K562 (cell line): ENCODE results near the gene C11orf91.

Experiments used
- BHLHE40 ChIP-seq: IDR thresholded peaks from 2 replicates; pipeline ENCODE4 v1.6.1; 2011; ENCODE audit warnings: low read length, improper control_type of control experiment
- EP300 ChIP-seq: IDR thresholded peaks from 2 replicates; pipeline ENCODE4 v1.6.1; 2012; ENCODE audit warnings: low read length, improper control_type of control experiment
- POLR2A ChIP-seq: fragments of 450-650 bp; conservative IDR thresholded peaks from 2 replicates; pipeline ENCODE4 v1.6.1; 2016
- TARDBP ChIP-seq: fragments of 450-650 bp; IDR thresholded peaks from 2 replicates; pipeline ENCODE4 v1.6.1; 2016
- ZBTB1 ChIP-seq: sonication (generic); formaldehyde crosslinking; IDR thresholded peaks from 2 replicates; pipeline ENCODE4 v1.8.1; 2023; ENCODE audit warnings: missing genetic modification reagents, low read depth, mild to moderate bottlenecking, borderline replicate concordance
- ZSCAN29 ChIP-seq: fragments of 450-650 bp; IDR thresholded peaks from 2 replicates; pipeline ENCODE4 v1.6.1; 2017
- ZZZ3 ChIP-seq: fragments of 450-650 bp; IDR thresholded peaks from 2 replicates; pipeline ENCODE4 v1.6.1; 2016; ENCODE audit warnings: antibody characterized with exemption, mild to moderate bottlenecking, moderate library complexity
- TF ChIP-seq, protein P1 (sequence below): fragments of 250-450 bp; sonication (Bioruptor Pico); IDR thresholded peaks from 2 replicates; pipeline ENCODE4 v1.5.0; 2021

DNA sequence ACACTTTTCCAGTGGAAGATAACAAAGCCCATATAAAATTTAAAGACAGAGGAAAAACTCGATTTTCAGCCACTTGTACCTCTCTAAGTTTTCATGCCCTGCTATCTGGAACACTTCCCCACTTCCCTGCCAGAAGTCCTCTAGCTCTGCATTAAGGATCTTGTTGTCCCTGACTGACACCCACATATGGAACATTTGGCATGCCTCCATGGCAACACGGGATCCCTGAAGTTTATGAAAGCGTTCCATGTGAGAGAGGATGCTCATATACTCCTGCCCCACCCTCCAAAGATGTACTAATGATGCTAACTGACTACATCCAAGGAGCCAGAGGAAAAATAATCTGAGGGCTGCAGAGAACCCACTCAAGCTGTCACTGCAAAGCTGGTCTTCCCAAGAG lies 8.8 kb upstream of the C11orf91 start:
- TF ChIP-seq ZZZ3: no peak
- TF ChIP-seq TARDBP: no peak
- TF ChIP-seq, protein P1, sequence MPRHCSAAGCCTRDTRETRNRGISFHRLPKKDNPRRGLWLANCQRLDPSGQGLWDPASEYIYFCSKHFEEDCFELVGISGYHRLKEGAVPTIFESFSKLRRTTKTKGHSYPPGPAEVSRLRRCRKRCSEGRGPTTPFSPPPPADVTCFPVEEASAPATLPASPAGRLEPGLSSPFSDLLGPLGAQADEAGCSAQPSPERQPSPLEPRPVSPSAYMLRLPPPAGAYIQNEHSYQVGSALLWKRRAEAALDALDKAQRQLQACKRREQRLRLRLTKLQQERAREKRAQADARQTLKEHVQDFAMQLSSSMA: no peak
- TF ChIP-seq ZSCAN29: no peak
- TF ChIP-seq POLR2A: no peak
- no peak for TF ChIP-seq EP300
- TF ChIP-seq BHLHE40: no peak
- no peak for TF ChIP-seq ZBTB1 (CRISPR knock-in tag)
